ENCODE data around the gene TRIM31. TPM values are rescaled to one million over a fixed set of nuclear protein-coding genes. Genes with fewer than 3 reads are reported as not detected.

The TRIM31 gene
- total and polyA plus RNA-seq, 9 donors = not detected

GRCh38 chr6:30102970-30103871 lies 9.7 kb downstream of the TRIM31 start:
- H3K27ac ChIP-seq = no peak overlapping the region
- H3K4me3 ChIP-seq = peak overlapping the region; percentile 30
- DNase-seq = peak; percentile 75 to 88 (median 77)
- H3K36me3 ChIP-seq = no peaks in the 10 kb centered on the region
- intact Hi-C loops (cut with DNase I) = loop anchor here in 1 of 4 donors (2.0 kb wide), 1 partner anchor 24 kb away; no protein-coding TSS in a partner anchor
- H3K4me1 ChIP-seq (ENCODE audit: insufficient read depth) = peaks cover 14% of the 10 kb centered on the region
- WGBS, 3 donors = 6 to 9% (median 6%) methylated on average over 36 of the region's 36 CpGs
- TF ChIP-seq CTCF (IDR thresholded peaks at IDR 0.05) (peak; percentile 59 to 70 (median 68)), EP300 (IDR thresholded peaks at IDR 0.05) (no peak)
- no peaks in the 10 kb centered on the region for H3K27me3 ChIP-seq
- H3K9me3 ChIP-seq = no peaks in the 10 kb centered on the region

GRCh38 chr6:30102414-30102969 lies 10.4 kb downstream of the TRIM31 start:
- Histone ChIP-seq H3K4me3 (peak overlapping the region; percentile 30), H3K4me1 (ENCODE audit: insufficient read depth) (peaks cover 14% of the 10 kb centered on the region), H3K36me3 (no peaks in the 10 kb centered on the region), H3K9me3 (no peaks in the 10 kb centered on the region), H3K27ac (peak overlapping the region in 1 of 2 donors; percentile 53), H3K27me3 (no peaks in the 10 kb centered on the region)
- TF ChIP-seq CTCF (IDR thresholded peaks at IDR 0.05) = no peak
- TF ChIP-seq EP300 (IDR thresholded peaks at IDR 0.05) = no peak
- no peak for TF ChIP-seq POLR2A (IDR thresholded peaks at IDR 0.05)
- whole genome bisulfite sequencing, 3 donors = 56 to 63% (median 56%) methylated on average over 15 of the region's 15 CpGs
- DNase-seq = peak in 1 of 5 donors; percentile 41
- intact Hi-C loops (cut with DNase I) = loop anchor here in 1 of 4 donors (2.0 kb wide), 1 partner anchor 24 kb away; no protein-coding TSS in a partner anchor

- Histone ChIP-seq H3K27me3 (no peaks in the 10 kb centered on the region), H3K4me3 (peak overlapping the region; percentile 30), H3K9me3 (no peaks in the 10 kb centered on the region), H3K4me1 (ENCODE audit: insufficient read depth) (peaks cover 14% of the 10 kb centered on the region), H3K36me3 (no peaks in the 10 kb centered on the region), H3K27ac (peak overlapping the region in 1 of 2 donors; percentile 53)
- 2 to 4% (median 3%) methylated on average over 50 to 51 of the region's 51 CpGs for WGBS, 3 donors
- peak; percentile 79 to 90 (median 87) for DNase-seq
- intact Hi-C loops (cut with DNase I) = loop anchor here in 1 of 4 donors (2.0 kb wide), 1 partner anchor 25 kb away; no protein-coding TSS in a partner anchor
- TF ChIP-seq EP300 (IDR thresholded peaks at IDR 0.05) = no peak
- no peak for TF ChIP-seq POLR2A (IDR thresholded peaks at IDR 0.05)
- TF ChIP-seq CTCF (IDR thresholded peaks at IDR 0.05) = no peak
Observed at GRCh38 chr6:30101444-30102413, 11.2 kb downstream of the TRIM31 start.
